K562 (cell line): ENCODE measurements around the gene CYSRT1. TPM values are rescaled to one million over a fixed set of nuclear protein-coding genes. Genes with fewer than 3 reads are reported as not detected.

Source experiments
- ATAC-seq: fragments of 200-7000 bp; cut with Tn5 transposase; 3 replicates; pipeline ENCODE4 v1.9.1; 2020; ENCODE audit warnings: moderate library complexity
- BruUV-seq: library from RNA; stranded (reverse); fragments of 400-500 nt; replicated peaks from 2 replicates; lab custom pipeline; 2021; lab: Mats Ljungman, UMichigan
- CTCF ChIA-PET: fragments of 300-600 bp; formaldehyde crosslinking; extraction: SDS; loops from one replicate; lab custom pipeline; 2021; ENCODE audit warnings: low intra/inter-chr PET ratio; lab: Yijun Ruan, JAX
- POLR2A ChIA-PET: fragments of 300-600, 350-650 bp; sonication (Branson Sonifier 250); formaldehyde crosslinking; extraction: SDS; loops from one replicate; lab custom pipeline; 2021; ENCODE audit warnings: antibody characterized with exemption, inconsistent platforms; lab: Yijun Ruan, JAX
- DNase-seq, 4 experiments: peaks; one replicate each; pipeline versions ENCODE4 v3.0.0 to v3.0.0-alpha.2; 2011 to 2018; ENCODE audit warnings: low spot score in 3 of 4, mixed read lengths in 3 of 4; ENCODE audit errors: extremely low read depth in 1 of 4
- FAIRE-seq: peaks from 2 replicates; lab custom pipeline; 2011; peaks lifted over from hg19 to GRCh38; lab: Jason Lieb, UNC
- H2AFZ ChIP-seq: 2 replicates; pipeline ENCODE4 v1.6.0; 2011; ENCODE audit warnings: low read depth, low read length, control low read depth, inconsistent platforms
- H3K27ac ChIP-seq: fragments of 200-600 bp; 3 replicates; pipeline ENCODE4 v1.8.0; 2011; ENCODE audit warnings: low read depth, mild to moderate bottlenecking, control low read depth, inconsistent platforms, low read length, moderate library complexity, mixed read lengths; ENCODE audit errors: extremely low read depth
- H3K27me3 ChIP-seq, 2 experiments: fragments of 300-600 bp in 1 of 2; 2 replicates in 1 of 2; 3 replicates in 1 of 2; pipeline versions ENCODE4 v1.6.0 to v1.8.0; 2011; ENCODE audit warnings: inconsistent platforms in 2 of 2, low read length in 2 of 2, mild to moderate bottlenecking in 1 of 2, mixed read lengths in 1 of 2, moderate library complexity in 1 of 2; ENCODE audit not compliant: control insufficient read depth in 2 of 2, insufficient read depth in 2 of 2
- H3K36me3 ChIP-seq: fragments of 300-600 bp; 3 replicates; pipeline ENCODE4 v1.8.0; 2011; ENCODE audit warnings: mild to moderate bottlenecking, low read length, inconsistent platforms; ENCODE audit not compliant: control insufficient read depth, insufficient read depth
- H3K4me1 ChIP-seq, 2 experiments: fragments of 200-600 bp in 1 of 2; replicated peaks in 1 of 2; 2 replicates in 1 of 2; 3 replicates in 1 of 2; pipeline versions ENCODE4 v1.5.1 to v1.8.0; 2011; ENCODE audit warnings: inconsistent platforms in 2 of 2, low read length in 2 of 2, mild to moderate bottlenecking in 1 of 2, mixed read lengths in 1 of 2, moderate library complexity in 1 of 2; ENCODE audit not compliant: control insufficient read depth in 2 of 2, insufficient read depth in 2 of 2
- H3K4me2 ChIP-seq: 2 replicates; pipeline ENCODE4 v1.6.1; 2011; ENCODE audit warnings: low read length, control low read depth, inconsistent platforms, mixed read lengths; ENCODE audit not compliant: insufficient read depth
- H3K4me3 ChIP-seq: fragments of 200-600 bp; sonication (generic), shearing (Covaris generic); 2 replicates; pipeline ENCODE4 v1.5.1; 2016; ENCODE audit warnings: control low read depth, inconsistent platforms
- H3K79me2 ChIP-seq: fragments of 200-600 bp; 3 replicates; pipeline ENCODE4 v1.8.0; 2011; ENCODE audit warnings: low read length, inconsistent platforms; ENCODE audit not compliant: control insufficient read depth, insufficient read depth
- H3K9ac ChIP-seq, 2 experiments: 2 replicates each; pipeline versions ENCODE4 v1.6.0 to v1.6.1; 2011; ENCODE audit warnings: low read depth in 2 of 2, low read length in 2 of 2, control low read depth in 1 of 2, inconsistent platforms in 1 of 2, mild to moderate bottlenecking in 1 of 2, mixed read lengths in 1 of 2; ENCODE audit not compliant: insufficient read depth in 1 of 2
- H3K9me1 ChIP-seq: one replicate; pipeline ENCODE4 v1.6.0; 2011; ENCODE audit warnings: inconsistent platforms, mild to moderate bottlenecking, low read length, moderate library complexity; ENCODE audit not compliant: control insufficient read depth, insufficient read depth
- H3K9me3 ChIP-seq: replicated peaks from 2 replicates; pipeline ENCODE4 v1.5.1; 2011; ENCODE audit warnings: low read depth, low read length, inconsistent platforms; ENCODE audit not compliant: control insufficient read depth, insufficient read depth
- H4K20me1 ChIP-seq: replicated peaks from 2 replicates; pipeline ENCODE4 v1.6.1; 2011; ENCODE audit warnings: low read length, inconsistent platforms, mixed read lengths; ENCODE audit not compliant: control insufficient read depth, insufficient read depth
- FOXA1 ChIP-seq: fragments of 450-650 bp; IDR thresholded peaks from 2 replicates; pipeline ENCODE4 v1.6.1; 2016; ENCODE audit warnings: mild to moderate bottlenecking, borderline replicate concordance
- POLR2G ChIP-seq: fragments of 200-400 bp; formaldehyde crosslinking; IDR thresholded peaks from 2 replicates; pipeline ENCODE4 v1.6.1; 2017; ENCODE audit warnings: low read depth, mild to moderate bottlenecking, antibody characterized with exemption, low read length, moderate library complexity
- WGBS: fragments of 100-300 bp; shearing (Covaris generic); methylation state at CpG from one replicate; pipeline ENCODE4 v1.1.6; 2016; ENCODE audit warnings: low coverage, mixed read lengths; ENCODE audit not compliant: insufficient coverage; ENCODE audit errors: missing lambda C conversion rate; 5-methylcytosine and 5-hydroxymethylcytosine counted together
- in situ Hi-C: fragments of 300-500 bp; cut with MboI; formaldehyde crosslinking; loops from 4 replicates; pipeline ENCODE4 v1.15.0; 2018; ENCODE audit warnings: inconsistent platforms, mixed read lengths
- intact Hi-C: fragments of 100-400 bp; cut with micrococcal nuclease; formaldehyde crosslinking; loops from 2 replicates; pipeline ENCODE4 v1.14.2; 2022
- polyA plus RNA-seq, 8 experiments: library from polyadenylated mRNA; depleted of rRNA in 4 of 8; stranded (reverse) in 5 of 8; unstranded in 3 of 8; fragments of >200 nt; fragmentation: Nextera tagmentation in 2 of 8; fragmentation: Illumina TruSeq in 1 of 8; extraction: Ambion mirVana in 2 of 8; extraction: Trizol in 1 of 8; gene quantifications; 2 replicates each; pipeline versions ENCODE4 v1.2.1 to v1.2.3, GENCODE V29; 2011 to 2014; ENCODE audit warnings: inconsistent platforms in 1 of 8, missing spikeins in 1 of 8
- total RNA-seq, 7 experiments: library from RNA; depleted of rRNA in 6 of 7; stranded (reverse); fragments of >200 nt in 6 of 7; fragmentation: Illumina TruSeq in 2 of 7; extraction: Trizol in 2 of 7; gene quantifications; 2 replicates each; pipeline versions ENCODE4 v1.2.1 to v1.2.3, GENCODE V29; 2011 to 2021; ENCODE audit warnings: low replicate concordance in 1 of 7
- TF ChIP-seq, protein P1 (sequence below): fragments of 450-650 bp; IDR thresholded peaks from 2 replicates; pipeline ENCODE4 v1.6.1; 2017; ENCODE audit warnings: mild to moderate bottlenecking, moderate library complexity

CYSRT1 gene
- total and polyA plus RNA-seq, 9 of the 15 experiments (the other 6 are each of a cell fraction or from before 2014, with no cell fraction given): 0.04 to 1.4 (median 0.42) TPM; not detected in 3

DNA sequence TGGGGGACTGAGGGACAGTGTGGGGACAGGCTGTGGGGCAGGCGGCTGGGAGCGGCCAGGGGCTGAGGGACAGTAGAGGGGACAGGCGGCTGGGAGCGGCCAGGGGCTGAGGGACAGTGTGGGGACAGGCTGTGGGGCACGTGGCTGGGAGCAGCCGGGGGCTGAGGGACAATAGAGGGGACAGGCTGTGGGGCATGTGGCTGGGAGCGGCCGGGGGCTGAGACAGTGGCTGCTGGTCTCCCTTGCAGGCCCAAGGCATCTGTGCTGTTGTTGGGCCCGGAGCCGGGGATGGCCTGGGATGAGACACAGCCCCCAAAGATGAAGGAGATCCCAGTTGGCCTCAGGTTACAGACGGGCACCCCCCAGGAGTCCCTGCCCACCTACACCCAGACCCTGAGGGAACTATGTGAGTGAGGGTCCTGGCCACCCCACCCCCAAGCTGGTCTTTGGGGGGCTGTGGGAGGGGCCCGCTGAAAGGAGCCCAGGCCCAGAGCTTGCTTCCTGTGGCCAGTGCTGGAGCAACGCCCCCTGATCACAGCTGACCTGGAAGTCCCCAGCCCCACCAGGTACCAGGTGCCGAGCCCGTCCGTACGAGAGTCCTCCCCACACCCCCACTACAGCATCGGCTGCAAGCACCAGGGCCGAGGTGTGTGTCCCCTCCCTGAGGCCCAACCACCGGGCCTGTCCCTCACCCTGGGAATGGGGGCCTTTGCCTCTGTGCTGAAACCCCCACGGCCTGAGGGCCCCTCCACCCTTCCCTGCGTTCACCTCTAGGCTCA lies 26.7 kb downstream of the CYSRT1 start:
- H3K27ac ChIP-seq: no peak overlapping the region
- no peaks in the 10 kb centered on the region; the same call in 1 of the 2 replicates for H4K20me1 ChIP-seq
- BruUV-seq: no TSS peak
- no peak for FAIRE-seq
- in situ Hi-C loops: no loop called here
- no peaks in the 10 kb centered on the region for H3K9me3 ChIP-seq
- no peak for ATAC-seq
- 78% methylated on average over 13 of the region's 22 CpGs for WGBS
- H3K4me2 ChIP-seq: no peak overlapping the region
- H3K9me1 ChIP-seq: no peaks in the 10 kb centered on the region
- TF ChIP-seq, protein P1, sequence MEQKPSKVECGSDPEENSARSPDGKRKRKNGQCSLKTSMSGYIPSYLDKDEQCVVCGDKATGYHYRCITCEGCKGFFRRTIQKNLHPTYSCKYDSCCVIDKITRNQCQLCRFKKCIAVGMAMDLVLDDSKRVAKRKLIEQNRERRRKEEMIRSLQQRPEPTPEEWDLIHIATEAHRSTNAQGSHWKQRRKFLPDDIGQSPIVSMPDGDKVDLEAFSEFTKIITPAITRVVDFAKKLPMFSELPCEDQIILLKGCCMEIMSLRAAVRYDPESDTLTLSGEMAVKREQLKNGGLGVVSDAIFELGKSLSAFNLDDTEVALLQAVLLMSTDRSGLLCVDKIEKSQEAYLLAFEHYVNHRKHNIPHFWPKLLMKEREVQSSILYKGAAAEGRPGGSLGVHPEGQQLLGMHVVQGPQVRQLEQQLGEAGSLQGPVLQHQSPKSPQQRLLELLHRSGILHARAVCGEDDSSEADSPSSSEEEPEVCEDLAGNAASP: no peak
- TF ChIP-seq FOXA1 (no peak), POLR2G (0 out of 2 replicates have a peak, but pooled peaks have one; percentile 35)
- peaks cover 13 to 74% of the 10 kb centered on the region in 2 experiments for H3K4me1 ChIP-seq
- peak overlapping the region in 1 of 2 experiments; percentile 65; a peak in 2 of 4 replicates for H3K9ac ChIP-seq
- H2AFZ ChIP-seq: no peak overlapping the region
- no peaks in the 10 kb centered on the region for H3K27me3 ChIP-seq
- ChIA-PET CTCF (no interaction called here), POLR2A (interaction anchor here (8.3 kb wide), 1 partner anchor 9 kb away, joined by 221 read pairs; the partner anchor contains the start of gene TUBB4B)
- DNase-seq: no peak
- no peak overlapping the region for H3K4me3 ChIP-seq
- intact Hi-C loops: no loop called here
- peaks cover 7% of the 10 kb centered on the region for H3K36me3 ChIP-seq
- H3K79me2 ChIP-seq: peaks cover 27% of the 10 kb centered on the region
